Loucy (cell line): ENCODE data around the gene LRRC18.

Experiments
- H2AFZ ChIP-seq: fragments of 200-600 bp; sonication (generic); 2 replicates; pipeline ENCODE4 v1.6.0; 2016; ENCODE audit warnings: antibody characterized with exemption, mild to moderate bottlenecking, low read length, moderate library complexity
- H3F3A ChIP-seq: fragments of 200-600 bp; 2 replicates; pipeline ENCODE4 v1.6.0; 2016; ENCODE audit warnings: antibody characterized with exemption, low read depth, mild to moderate bottlenecking
- H3K27me3 ChIP-seq: fragments of 200-600 bp; sonication (generic); 2 replicates; pipeline ENCODE4 v1.6.1; 2014; ENCODE audit warnings: low read length, mild to moderate bottlenecking; ENCODE audit not compliant: insufficient read depth, poor library complexity, severe bottlenecking
- H3K36me3 ChIP-seq: fragments of 200-600 bp; sonication (generic); 2 replicates; pipeline ENCODE4 v1.6.1; 2016; ENCODE audit warnings: low read length; ENCODE audit not compliant: insufficient read depth
- H3K4me1 ChIP-seq: fragments of 200-600 bp; sonication (generic); 2 replicates; pipeline ENCODE4 v1.5.1; 2014; ENCODE audit warnings: low read length, mild to moderate bottlenecking; ENCODE audit not compliant: insufficient read depth, poor library complexity, severe bottlenecking
- H3K4me2 ChIP-seq: fragments of 200-600 bp; sonication (generic); 2 replicates; pipeline ENCODE4 v1.6.0; 2014; ENCODE audit warnings: antibody characterized with exemption, low read length, low read depth, mild to moderate bottlenecking; ENCODE audit not compliant: poor library complexity, severe bottlenecking
- H3K4me3 ChIP-seq: fragments of 200-600 bp; sonication (generic); 2 replicates; pipeline ENCODE4 v1.5.1; 2014; ENCODE audit warnings: low read length, mild to moderate bottlenecking, mixed read lengths; ENCODE audit not compliant: poor library complexity, severe bottlenecking
- H3K79me2 ChIP-seq: fragments of 200-600 bp; sonication (generic); 2 replicates; pipeline ENCODE4 v1.6.1; 2014; ENCODE audit warnings: low read length; ENCODE audit not compliant: insufficient read depth
- H3K9ac ChIP-seq: fragments of 200-600 bp; sonication (generic); 2 replicates; pipeline ENCODE4 v1.6.0; 2014; ENCODE audit warnings: mild to moderate bottlenecking, low read depth, low read length, moderate library complexity; ENCODE audit not compliant: poor library complexity, severe bottlenecking
- H3K9me2 ChIP-seq: fragments of 200-600 bp; sonication (generic); replicated peaks from 2 replicates; pipeline ENCODE4 v1.6.1; 2016; ENCODE audit warnings: low read depth, low read length, mixed read lengths
- H3K9me3 ChIP-seq: fragments of 200-600 bp; sonication (generic); 2 replicates; pipeline ENCODE4 v1.6.1; 2014; ENCODE audit warnings: mild to moderate bottlenecking, antibody characterized with exemption, low read length, low read depth; ENCODE audit not compliant: insufficient read depth
- H4K20me1 ChIP-seq: fragments of 200-600 bp; sonication (generic); 2 replicates; pipeline ENCODE4 v1.6.0; 2014; ENCODE audit warnings: antibody characterized with exemption, low read length, mild to moderate bottlenecking; ENCODE audit not compliant: insufficient read depth, poor library complexity, severe bottlenecking
- CTCF ChIP-seq: fragments of 200-600 bp; sonication (generic); conservative IDR thresholded peaks from 2 replicates; pipeline ENCODE4 v1.5.1; 2014; ENCODE audit warnings: mild to moderate bottlenecking, antibody characterized with exemption, low read length
- EZH2phosphoT487 ChIP-seq: fragments of 200-600 bp; IDR thresholded peaks from 2 replicates; pipeline ENCODE4 v1.6.1; 2018; ENCODE audit warnings: antibody characterized with exemption, mild to moderate bottlenecking, moderate library complexity, borderline replicate concordance

LRRC18 gene

GRCh38 chr10:48897441-48897790 lies 42.2 kb downstream of the LRRC18 start:
- Histone ChIP-seq H4K20me1 (no peaks in the 10 kb centered on the region), H3K36me3 (no peaks in the 10 kb centered on the region), H3K9me3 (no peaks in the 10 kb centered on the region), H3K9me2 (no peaks in the 10 kb centered on the region), H3K9ac (no peak overlapping the region), H3K4me2 (no peak overlapping the region), H3K4me3 (no peak overlapping the region), H3K79me2 (no peaks in the 10 kb centered on the region), H3K4me1 (peaks cover 10% of the 10 kb centered on the region), H3K27me3 (no peaks in the 10 kb centered on the region), H2AFZ (no peak overlapping the region), H3F3A (no peaks in the 10 kb centered on the region)
- TF ChIP-seq EZH2phosphoT487: no peak
- no peak for TF ChIP-seq CTCF

- no peaks in the 10 kb centered on the region for H3K36me3 ChIP-seq
Measured at GRCh38 chr10:48896756-48897440, 42.7 kb downstream of the LRRC18 start.

GRCh38 chr10:48895803-48896195 lies 43.8 kb downstream of the LRRC18 start:
- H3K79me2 ChIP-seq: no peaks in the 10 kb centered on the region
- H3K9ac ChIP-seq: no peak overlapping the region
- no peaks in the 10 kb centered on the region for H4K20me1 ChIP-seq
- H3K27me3 ChIP-seq: no peaks in the 10 kb centered on the region
- no peaks in the 10 kb centered on the region for H3K9me3 ChIP-seq
- no peak overlapping the region for H3K4me2 ChIP-seq
- no peak overlapping the region for H3K4me3 ChIP-seq
- H3K9me2 ChIP-seq: no peaks in the 10 kb centered on the region
- H3K4me1 ChIP-seq: no peaks in the 10 kb centered on the region
- no peaks in the 10 kb centered on the region for H3F3A ChIP-seq
- TF ChIP-seq EZH2phosphoT487 (no peak), CTCF (no peak)
- no peak overlapping the region for H2AFZ ChIP-seq
- no peaks in the 10 kb centered on the region for H3K36me3 ChIP-seq

More at GRCh38 chr10:48896756-48897440, 42.7 kb downstream of the LRRC18 start:
- Histone ChIP-seq H3F3A (no peaks in the 10 kb centered on the region), H3K4me2 (no peak overlapping the region), H3K9ac (no peak overlapping the region), H3K4me3 (no peak overlapping the region), H4K20me1 (no peaks in the 10 kb centered on the region), H3K4me1 (peaks cover 10% of the 10 kb centered on the region), H3K9me2 (no peaks in the 10 kb centered on the region), H3K79me2 (no peaks in the 10 kb centered on the region), H2AFZ (no peak overlapping the region), H3K27me3 (no peaks in the 10 kb centered on the region), H3K9me3 (no peaks in the 10 kb centered on the region)
- TF ChIP-seq CTCF: no peak
